Stimulated activated effector memory CD8-positive, alpha-beta T cell treated with anti-CD3 and anti-CD28 coated beads, Interleukin-12 subunit alpha, Interleukin-12 subunit beta, amount 100 ng/mL, for 72 hours (primary cell): Measurements from ENCODE around the gene MFSD8.
A peak's percentile ranks its signal among the peaks of the same experiment; 100 is the strongest.

Experiments
- ATAC-seq: fragments of 150-1000 bp; cut with Tn5 transposase; 2 replicates; pipeline ENCODE4 v1.10.0; 2021
- DNase-seq, 2 donors: peaks; one replicate each; pipeline ENCODE4 v3.0.0; 2021 to 2022; ENCODE audit warnings: low spot score in 2 of 2
- H3K27ac Mint-ChIP-seq: one replicate; pipeline ENCODE4 v1.8.0; 2022; ENCODE audit warnings: mild to moderate bottlenecking, mixed read lengths
- H3K36me3 Mint-ChIP-seq: one replicate; pipeline ENCODE4 v1.8.0; 2022; ENCODE audit warnings: mild to moderate bottlenecking, mixed read lengths
- H3K4me1 Mint-ChIP-seq: one replicate; pipeline ENCODE4 v1.8.0; 2022; ENCODE audit warnings: mixed read lengths
- H3K4me3 Mint-ChIP-seq: one replicate; pipeline ENCODE4 v1.8.0; 2022; ENCODE audit warnings: mild to moderate bottlenecking, mixed read lengths
- H3K9me3 Mint-ChIP-seq: one replicate; pipeline ENCODE4 v1.8.0; 2022; ENCODE audit warnings: mixed read lengths

The MFSD8 gene

GRCh38 chr4:127896069-127896468, 68.9 kb downstream of the MFSD8 start:
- Mint-ChIP-seq H3K4me1 (no peaks in the 10 kb centered on the region), H3K27ac (no peak overlapping the region), H3K4me3 (no peak overlapping the region), H3K9me3 (no peaks in the 10 kb centered on the region), H3K36me3 (peaks cover 73% of the 10 kb centered on the region)
- ATAC-seq (no peak), DNase-seq (no peak)

- no peak overlapping the region for H3K4me3 Mint-ChIP-seq
- H3K4me1 Mint-ChIP-seq: no peaks in the 10 kb centered on the region
- no peaks in the 10 kb centered on the region for H3K9me3 Mint-ChIP-seq
- DNase-seq (no peak), ATAC-seq (no peak)
- H3K27ac Mint-ChIP-seq: no peak overlapping the region
- peaks cover 88% of the 10 kb centered on the region for H3K36me3 Mint-ChIP-seq
Observed at GRCh38 chr4:127889903-127890302, 75.1 kb downstream of the MFSD8 start.

GRCh38 chr4:127888559-127888958, 76.4 kb downstream of the MFSD8 start:
- no peak overlapping the region for H3K4me3 Mint-ChIP-seq
- no peak overlapping the region for H3K27ac Mint-ChIP-seq
- H3K9me3 Mint-ChIP-seq: no peaks in the 10 kb centered on the region
- DNase-seq (no peak), ATAC-seq (no peak)
- H3K4me1 Mint-ChIP-seq: no peaks in the 10 kb centered on the region
- peaks cover 88% of the 10 kb centered on the region for H3K36me3 Mint-ChIP-seq

GRCh38 chr4:127881563-127881864, 83.5 kb downstream of the MFSD8 start:
- peak; percentile 37 for ATAC-seq
- Mint-ChIP-seq H3K36me3 (peaks cover 69% of the 10 kb centered on the region), H3K4me3 (peak overlapping the region; percentile 98), H3K4me1 (peaks cover 13% of the 10 kb centered on the region), H3K27ac (peak overlapping the region; percentile 99), H3K9me3 (no peaks in the 10 kb centered on the region)
- no peak for DNase-seq

GRCh38 chr4:127880763-127881562, 84.0 kb downstream of the MFSD8 start, which contains the start of gene PLK4:
TSS of gene PLK4 (plus strand) at chr4:127880893. CDS start at chr4:127881135, 242 bp downstream.
- ATAC-seq (peak; percentile 96), DNase-seq (peak; percentile 88 to 98)
- H3K27ac Mint-ChIP-seq: peak within 1 kb of the TSS; percentile 99
- H3K4me1 Mint-ChIP-seq: peaks cover 13% of the 10 kb centered on the region
- H3K36me3 Mint-ChIP-seq: peaks cover 63% of the 10 kb centered on the region
- H3K9me3 Mint-ChIP-seq: no peaks in the 10 kb centered on the region
- H3K4me3 Mint-ChIP-seq: peak within 1 kb of the TSS; percentile 98

GRCh38 chr4:127875791-127876190, 89.2 kb downstream of the MFSD8 start:
- no peak overlapping the region for H3K4me3 Mint-ChIP-seq
- no peak for ATAC-seq
- H3K9me3 Mint-ChIP-seq: no peaks in the 10 kb centered on the region
- H3K27ac Mint-ChIP-seq: no peak overlapping the region
- no peak for DNase-seq
- peaks cover 18% of the 10 kb centered on the region for H3K36me3 Mint-ChIP-seq
- peaks cover 9% of the 10 kb centered on the region for H3K4me1 Mint-ChIP-seq

- ATAC-seq: no peak
- H3K4me3 Mint-ChIP-seq: no peak overlapping the region
- H3K36me3 Mint-ChIP-seq: peaks cover 6% of the 10 kb centered on the region
- no peak overlapping the region for H3K27ac Mint-ChIP-seq
- no peak for DNase-seq
- no peaks in the 10 kb centered on the region for H3K9me3 Mint-ChIP-seq
- H3K4me1 Mint-ChIP-seq: no peaks in the 10 kb centered on the region
Observed at GRCh38 chr4:127870688-127871087, 94.3 kb downstream of the MFSD8 start.

- peaks cover 4% of the 10 kb centered on the region for H3K36me3 Mint-ChIP-seq
- ATAC-seq (no peak), DNase-seq (no peak)
- H3K4me1 Mint-ChIP-seq: no peaks in the 10 kb centered on the region
- no peak overlapping the region for H3K4me3 Mint-ChIP-seq
- H3K9me3 Mint-ChIP-seq: no peaks in the 10 kb centered on the region
- H3K27ac Mint-ChIP-seq: no peak overlapping the region
Observed at GRCh38 chr4:127870281-127870680, 94.7 kb downstream of the MFSD8 start.

- H3K36me3 Mint-ChIP-seq: no peaks in the 10 kb centered on the region
- no peak overlapping the region for H3K27ac Mint-ChIP-seq
- H3K4me1 Mint-ChIP-seq: no peaks in the 10 kb centered on the region
- no peaks in the 10 kb centered on the region for H3K9me3 Mint-ChIP-seq
- no peak overlapping the region for H3K4me3 Mint-ChIP-seq
- ATAC-seq (no peak), DNase-seq (no peak)
Observed at GRCh38 chr4:127868196-127868595, 96.8 kb downstream of the MFSD8 start.
